Liver (tissue), 3 donors: ENCODE measurements around the gene PIGN.

ENCODE experiments used
- EGR1 ChIP-seq, 2 donors: IDR thresholded peaks; 2 replicates each; pipeline ENCODE4 v1.6.1; 2016 to 2018; ENCODE audit warnings: antibody characterized with exemption in 2 of 2, low read depth in 2 of 2
- JUND ChIP-seq, 2 donors: IDR thresholded peaks; 2 replicates each; pipeline ENCODE4 v1.6.1; 2016; ENCODE audit warnings: antibody characterized with exemption in 2 of 2
- TAF1 ChIP-seq: conservative IDR thresholded peaks from 2 replicates; pipeline ENCODE4 v1.6.1; 2016; ENCODE audit warnings: antibody characterized with exemption, mild to moderate bottlenecking
- TF ChIP-seq, protein P1 (sequence below): IDR thresholded peaks from 2 replicates; pipeline ENCODE4 v1.6.1; 2016; ENCODE audit warnings: antibody characterized with exemption
- TF ChIP-seq, protein P2 (sequence below): fragments of 150-350 bp; IDR thresholded peaks from 2 replicates; pipeline ENCODE4 v1.5.1; 2017; ENCODE audit warnings: improper control_type of control experiment, low read depth, low read length; ENCODE audit not compliant: missing input control
- donor health status: healthy.
- donor health status: healthy.

GRCh38 chr18:62189208-62189607 is 2.4 kb upstream of the PIGN start:
- TF ChIP-seq EGR1 (IDR thresholded peaks at IDR 0.05; ENCODE audit: low read depth in 2 of 2), result no peak
- TF ChIP-seq, protein P1, sequence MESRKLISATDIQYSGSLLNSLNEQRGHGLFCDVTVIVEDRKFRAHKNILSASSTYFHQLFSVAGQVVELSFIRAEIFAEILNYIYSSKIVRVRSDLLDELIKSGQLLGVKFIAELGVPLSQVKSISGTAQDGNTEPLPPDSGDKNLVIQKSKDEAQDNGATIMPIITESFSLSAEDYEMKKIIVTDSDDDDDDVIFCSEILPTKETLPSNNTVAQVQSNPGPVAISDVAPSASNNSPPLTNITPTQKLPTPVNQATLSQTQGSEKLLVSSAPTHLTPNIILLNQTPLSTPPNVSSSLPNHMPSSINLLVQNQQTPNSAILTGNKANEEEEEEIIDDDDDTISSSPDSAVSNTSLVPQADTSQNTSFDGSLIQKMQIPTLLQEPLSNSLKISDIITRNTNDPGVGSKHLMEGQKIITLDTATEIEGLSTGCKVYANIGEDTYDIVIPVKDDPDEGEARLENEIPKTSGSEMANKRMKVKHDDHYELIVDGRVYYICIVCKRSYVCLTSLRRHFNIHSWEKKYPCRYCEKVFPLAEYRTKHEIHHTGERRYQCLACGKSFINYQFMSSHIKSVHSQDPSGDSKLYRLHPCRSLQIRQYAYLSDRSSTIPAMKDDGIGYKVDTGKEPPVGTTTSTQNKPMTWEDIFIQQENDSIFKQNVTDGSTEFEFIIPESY, result no peak
- TF ChIP-seq, protein P2, sequence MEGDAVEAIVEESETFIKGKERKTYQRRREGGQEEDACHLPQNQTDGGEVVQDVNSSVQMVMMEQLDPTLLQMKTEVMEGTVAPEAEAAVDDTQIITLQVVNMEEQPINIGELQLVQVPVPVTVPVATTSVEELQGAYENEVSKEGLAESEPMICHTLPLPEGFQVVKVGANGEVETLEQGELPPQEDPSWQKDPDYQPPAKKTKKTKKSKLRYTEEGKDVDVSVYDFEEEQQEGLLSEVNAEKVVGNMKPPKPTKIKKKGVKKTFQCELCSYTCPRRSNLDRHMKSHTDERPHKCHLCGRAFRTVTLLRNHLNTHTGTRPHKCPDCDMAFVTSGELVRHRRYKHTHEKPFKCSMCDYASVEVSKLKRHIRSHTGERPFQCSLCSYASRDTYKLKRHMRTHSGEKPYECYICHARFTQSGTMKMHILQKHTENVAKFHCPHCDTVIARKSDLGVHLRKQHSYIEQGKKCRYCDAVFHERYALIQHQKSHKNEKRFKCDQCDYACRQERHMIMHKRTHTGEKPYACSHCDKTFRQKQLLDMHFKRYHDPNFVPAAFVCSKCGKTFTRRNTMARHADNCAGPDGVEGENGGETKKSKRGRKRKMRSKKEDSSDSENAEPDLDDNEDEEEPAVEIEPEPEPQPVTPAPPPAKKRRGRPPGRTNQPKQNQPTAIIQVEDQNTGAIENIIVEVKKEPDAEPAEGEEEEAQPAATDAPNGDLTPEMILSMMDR, result no peak
- TF ChIP-seq TAF1, result no peak
- TF ChIP-seq JUND (IDR thresholded peaks at IDR 0.05), result no peak
